GM12892 (cell line): ENCODE measurements around the gene PPIE.
"Not testable (repeated sequence)": the region's sequence is repeated elsewhere in the genome, so short reads cannot be mapped to it uniquely, and the experiment has no call there.

Source experiments
- DNase-seq: peaks from one replicate; pipeline ENCODE4 v3.0.0; 2011; ENCODE audit not compliant: insufficient read length
- FAIRE-seq: peaks from 2 replicates; lab custom pipeline; 2011; peaks lifted over from hg19 to GRCh38; lab: Jason Lieb, UNC
- POLR2A ChIP-seq: IDR thresholded peaks from 2 replicates; pipeline ENCODE4 v1.6.1; 2011; ENCODE audit warnings: low read depth, low read length, control low read depth
- POLR2AphosphoS5 ChIP-seq: IDR thresholded peaks from 2 replicates; pipeline ENCODE4 v1.6.1; 2011; ENCODE audit warnings: low read depth, low read length, control low read depth
- TAF1 ChIP-seq: IDR thresholded peaks from 2 replicates; pipeline ENCODE4 v1.6.1; 2011; ENCODE audit warnings: low read depth, mild to moderate bottlenecking, control low read depth, low read length, borderline replicate concordance

The PPIE gene

DNA sequence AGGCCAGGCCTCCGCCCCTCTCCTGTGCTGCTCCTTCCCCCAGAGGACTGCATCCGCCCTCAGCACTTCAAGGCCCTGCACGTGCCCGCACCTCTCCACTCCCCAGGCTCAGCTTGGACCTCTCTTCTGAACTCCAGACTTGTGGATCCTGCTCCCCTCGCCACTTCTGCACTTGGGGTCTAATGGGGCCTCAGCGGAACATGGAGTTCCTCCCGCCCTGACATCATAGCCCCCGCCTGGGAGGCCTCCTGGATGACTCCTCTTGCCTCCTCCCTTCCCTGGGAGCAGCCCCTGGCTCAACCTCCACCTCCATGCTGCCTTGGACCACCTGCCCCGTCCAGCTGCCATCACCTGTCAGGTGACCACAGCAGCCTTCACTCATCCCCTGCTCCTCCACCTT, 22.3 kb downstream of the PPIE start:
- FAIRE-seq, result no peak
- no peak for DNase-seq
- TF ChIP-seq POLR2AphosphoS5 (no peak), TAF1 (no peak), POLR2A (no peak)

DNA sequence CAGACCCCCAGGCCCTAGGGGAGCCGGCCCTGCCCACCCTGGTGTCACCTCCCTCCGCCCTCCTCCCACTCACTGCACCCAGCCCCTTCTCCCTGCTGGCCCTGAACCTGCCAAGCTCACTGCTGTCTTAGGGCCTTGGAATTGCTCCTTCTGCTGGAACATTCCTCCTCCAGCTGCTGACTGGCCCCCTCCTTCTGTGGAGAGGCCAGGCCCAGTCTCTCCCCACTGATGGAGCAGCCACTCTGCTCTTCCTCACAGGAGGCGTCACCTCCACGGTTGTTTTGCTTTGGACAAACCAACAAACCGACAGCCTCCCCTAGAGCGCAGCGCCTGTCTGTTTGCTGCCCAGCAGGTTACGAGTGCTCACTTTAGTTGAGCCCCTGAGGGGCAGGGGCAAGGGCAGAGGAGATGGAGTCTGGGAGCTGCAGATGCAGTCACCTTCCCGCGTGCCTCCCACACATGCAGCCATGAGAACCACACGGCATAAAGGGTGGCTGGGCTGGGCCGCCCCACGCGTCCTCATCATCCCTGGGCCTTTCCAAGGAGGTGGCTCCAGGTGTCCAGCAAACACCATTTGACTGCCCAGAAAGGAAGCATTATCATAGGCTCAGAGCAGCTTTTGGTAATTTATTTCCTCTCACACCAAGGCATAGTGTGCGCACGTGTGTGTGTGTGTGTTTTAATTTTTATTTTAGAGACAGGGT, 23.0 kb downstream of the PPIE start:
- no peak for TF ChIP-seq POLR2AphosphoS5
- TF ChIP-seq TAF1, result no peak
- no peak for FAIRE-seq
- no peak for DNase-seq

GRCh38 chr1:39762550-39763540, 24.2 kb downstream of the PPIE start:
- FAIRE-seq (no peak), DNase-seq (no peak)
- TF ChIP-seq POLR2A (no peak), TAF1 (no peak), POLR2AphosphoS5 (no peak)

DNA sequence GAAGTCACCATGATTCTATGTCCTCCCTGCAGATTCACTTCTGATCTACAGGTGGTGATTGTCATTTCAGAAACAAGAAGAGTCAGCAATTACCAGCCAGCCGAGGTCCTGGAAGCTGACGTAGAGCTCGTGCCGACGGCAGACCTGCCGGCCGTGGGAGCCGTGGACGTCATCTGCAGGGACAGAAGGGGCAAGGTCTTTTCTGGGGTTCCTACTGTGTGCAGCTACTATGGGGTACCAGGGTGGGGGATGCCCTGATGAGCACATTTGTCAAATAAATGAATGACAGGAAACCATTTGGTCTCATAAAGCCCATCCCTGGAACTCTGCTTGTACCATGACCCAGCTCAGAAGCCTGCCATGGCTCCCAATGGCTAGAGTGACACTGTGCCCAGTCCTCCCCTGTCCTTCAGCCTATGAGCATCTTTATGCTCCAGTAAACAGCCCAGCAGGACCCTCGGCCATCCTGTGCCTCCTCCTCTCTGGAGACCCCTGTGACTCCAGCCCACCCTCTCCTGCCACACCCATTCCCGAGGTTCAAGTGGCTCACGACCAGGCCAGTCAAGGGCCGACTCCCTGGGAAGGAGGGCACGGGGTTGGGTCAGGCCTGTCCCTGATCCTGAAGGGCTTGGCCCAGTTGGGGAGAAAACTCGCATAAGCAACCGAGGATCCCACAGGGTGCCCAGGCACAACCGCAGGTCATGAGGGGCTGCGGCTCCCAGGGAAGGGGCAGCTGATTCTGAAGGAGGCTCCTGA, 25.1 kb downstream of the PPIE start:
- DNase-seq, result not testable (repeated sequence)
- FAIRE-seq, result peak; percentile 14

GRCh38 chr1:39764512-39764911, 25.8 kb downstream of the PPIE start:
- not testable (repeated sequence) for DNase-seq, FAIRE-seq

GRCh38 chr1:39766466-39766865, 27.8 kb downstream of the PPIE start:
- FAIRE-seq, result not testable (repeated sequence)

GRCh38 chr1:39769502-39769901, 30.8 kb downstream of the PPIE start:
- not testable (repeated sequence) for DNase-seq, FAIRE-seq

More at GRCh38 chr1:39766466-39766865, 27.8 kb downstream of the PPIE start:
- DNase-seq, result not testable (repeated sequence)

DNA sequence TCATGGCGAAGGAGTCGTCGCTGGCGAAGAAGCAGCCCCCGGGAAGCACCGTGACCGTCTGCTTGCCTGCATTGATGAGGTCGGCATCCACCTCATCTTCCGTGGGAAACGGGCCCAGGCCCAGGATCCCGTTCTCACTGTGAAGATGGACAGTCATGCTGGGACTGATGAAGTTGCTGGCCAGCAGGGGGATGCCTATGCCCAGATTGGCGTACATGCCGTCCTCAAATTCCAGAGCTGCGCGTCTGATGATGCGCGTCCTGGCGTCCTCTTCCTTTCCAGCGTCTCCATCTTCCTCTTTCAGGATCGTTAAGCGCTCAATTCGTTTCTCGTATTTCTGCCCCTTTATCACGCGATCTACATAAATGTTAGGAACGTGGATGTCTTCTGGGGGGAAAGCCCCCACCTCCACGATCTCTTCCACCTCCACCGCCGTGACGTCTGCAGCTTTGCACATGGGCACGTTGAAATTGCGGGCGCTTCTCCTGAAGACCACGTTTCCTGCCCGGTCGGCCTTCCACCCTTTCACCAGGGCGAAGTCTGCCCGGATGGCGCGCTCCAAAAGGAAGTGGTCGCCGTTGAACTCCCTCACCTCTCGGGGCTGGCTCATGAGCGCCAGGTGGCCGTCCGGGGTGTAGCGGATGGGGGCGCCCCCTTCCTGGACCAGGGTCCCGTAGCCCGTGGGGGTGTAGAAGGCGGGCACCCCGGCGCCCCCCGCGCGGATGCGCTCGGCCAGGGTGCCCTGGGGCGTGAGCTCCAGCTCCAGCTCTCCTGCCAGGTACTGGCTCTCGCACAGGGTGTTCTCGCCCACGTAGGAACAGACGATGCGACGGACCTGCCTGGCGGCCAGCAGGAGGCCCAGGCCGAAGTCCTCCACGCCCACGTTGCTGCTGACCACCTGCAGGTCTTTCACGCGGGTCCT, 31.7 kb downstream of the PPIE start:
- FAIRE-seq, result peak; percentile 97
- not testable (repeated sequence) for DNase-seq

DNA sequence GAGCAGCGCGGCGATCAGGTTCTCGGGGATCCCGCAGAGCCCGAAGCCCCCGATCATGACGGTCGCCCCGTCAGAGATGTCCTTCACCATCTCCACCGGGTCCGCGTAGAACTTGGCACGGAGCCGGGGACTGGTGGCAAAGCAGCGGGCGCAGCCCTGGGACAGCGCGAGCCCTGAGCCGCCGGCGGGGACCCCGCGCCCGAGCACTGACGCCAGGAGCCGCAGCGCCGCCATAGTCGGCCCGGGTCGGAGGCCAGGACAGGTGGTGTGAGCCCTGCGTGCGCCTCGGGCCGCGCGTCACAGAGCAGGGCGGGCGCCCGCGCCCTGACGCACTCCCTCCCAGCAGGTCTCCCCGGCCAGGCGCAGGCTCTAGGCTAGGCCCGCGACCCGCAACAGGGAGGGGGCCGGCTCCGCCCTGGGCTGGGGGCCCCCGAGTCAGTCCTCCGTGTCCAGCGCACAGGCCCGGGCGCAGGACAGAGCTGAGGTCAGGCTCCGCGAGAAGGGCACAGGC, 32.4 kb downstream of the PPIE start, which contains the start of gene OXCT2:
OXCT2 (minus strand) TSS at position 327 of the 511 bp plus-strand sequence; CDS start at position 234, 93 bp downstream.
- peak; percentile 73 for FAIRE-seq
- not testable (repeated sequence) for DNase-seq

DNA sequence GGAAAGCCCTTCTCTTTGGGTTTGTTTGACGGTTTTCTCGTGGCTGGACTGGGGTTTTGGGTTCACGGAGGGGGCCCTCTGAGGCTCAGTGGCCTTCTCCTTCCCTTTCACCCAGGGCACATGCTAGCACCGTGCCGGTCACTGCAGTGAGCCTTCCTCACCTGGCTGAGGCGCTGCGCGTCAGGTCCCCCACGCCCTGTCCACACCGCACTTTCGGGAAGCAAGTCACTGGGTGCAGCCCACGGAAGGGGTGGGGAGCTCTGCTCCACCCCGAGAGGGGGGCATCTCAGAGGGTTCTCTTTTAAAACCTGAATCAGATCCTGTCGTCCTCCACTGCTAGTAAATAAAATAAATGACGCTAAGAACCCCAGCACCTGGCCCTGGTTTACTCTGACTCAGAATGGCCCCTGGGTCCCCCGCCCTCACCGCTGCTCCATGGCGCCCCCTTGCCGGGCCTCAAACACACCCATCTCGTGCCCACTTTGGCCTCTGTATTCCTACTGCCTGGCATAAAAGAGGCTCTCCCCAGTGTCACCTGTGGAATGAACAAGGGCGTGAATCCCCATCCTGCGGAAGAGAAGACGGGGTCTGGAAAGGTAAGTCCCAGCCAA, 34.8 kb downstream of the PPIE start:
- FAIRE-seq, result peak; percentile 88
- not testable (repeated sequence) for DNase-seq

- not testable (repeated sequence) for FAIRE-seq, DNase-seq
Measured at GRCh38 chr1:39775141-39775540, 36.5 kb downstream of the PPIE start.

GRCh38 chr1:39775676-39776399, 37.2 kb downstream of the PPIE start:
- peak; percentile 9 for FAIRE-seq
- DNase-seq, result not testable (repeated sequence)
